ENCODE measurements around the gene YIPF6.
"Not testable (repeated sequence)": the region's sequence is repeated elsewhere in the genome, so short reads cannot be mapped to it uniquely, and the experiment has no call there.

YIPF6 gene

GRCh38 chrX:68508799-68509198 lies 9.9 kb downstream of the YIPF6 start:
- DNase-seq = peak in 1 of 2 donors; percentile 45

DNA sequence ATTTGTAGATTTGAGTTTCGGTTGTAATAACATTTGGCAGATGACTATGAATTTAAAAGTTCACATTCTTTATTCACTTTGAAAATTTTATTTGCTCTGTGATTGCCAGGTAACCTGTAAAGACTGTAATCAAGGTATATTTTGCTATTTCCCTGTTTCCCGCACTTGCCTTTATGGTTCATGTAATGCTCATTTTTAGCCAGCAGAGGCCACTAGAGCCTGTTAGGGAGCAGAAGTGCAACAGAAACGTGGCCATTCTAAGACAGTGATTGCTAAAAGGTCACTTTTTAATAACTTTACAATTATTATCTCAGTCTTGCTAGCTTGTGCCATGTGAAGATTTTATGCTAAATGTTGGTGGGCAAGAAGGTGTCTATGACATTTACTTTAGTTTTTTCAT lies 12.4 kb downstream of the YIPF6 start:
- peak; percentile 9 to 58 for DNase-seq

DNA sequence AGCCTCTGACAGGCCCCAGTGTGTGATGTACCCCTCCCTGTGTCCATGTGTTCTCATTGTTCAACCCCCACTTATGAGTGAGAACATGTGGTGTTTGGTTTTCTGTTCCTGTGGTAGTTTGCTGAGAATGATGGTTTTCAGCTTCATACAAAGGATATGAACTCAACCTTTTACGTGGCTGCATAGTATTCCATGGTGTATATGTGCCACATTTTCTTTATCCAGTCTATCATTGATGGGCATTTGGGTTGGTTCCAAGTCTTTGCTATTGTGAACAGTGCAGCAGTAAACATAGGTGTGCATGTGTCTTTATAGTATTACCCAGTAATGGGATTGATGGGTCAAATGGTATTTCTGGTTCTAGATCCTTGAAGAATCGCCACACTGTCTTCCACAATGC lies 25.8 kb downstream of the YIPF6 start:
- not testable (repeated sequence) for DNase-seq

GRCh38 chrX:68532831-68533533 lies 34.1 kb downstream of the YIPF6 start:
- DNase-seq = no peak

DNA sequence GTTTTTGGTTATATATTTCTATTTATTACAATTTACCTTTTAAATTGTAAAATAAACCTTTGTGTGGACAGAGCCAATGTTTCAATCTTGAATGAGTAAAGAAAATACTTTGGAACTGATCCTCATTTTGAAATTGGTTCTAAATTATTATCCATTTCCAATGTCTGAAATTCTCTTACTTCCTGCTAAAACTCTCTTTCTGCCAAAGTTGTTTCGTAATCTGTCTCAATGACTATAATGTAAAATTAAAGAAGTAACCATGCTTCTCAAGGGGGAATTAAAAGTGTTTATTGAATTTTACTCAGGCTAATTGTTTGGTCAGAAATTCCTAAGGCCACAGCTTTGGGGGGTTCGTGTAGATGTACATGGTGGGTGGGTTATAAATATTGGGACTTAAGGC lies 34.8 kb downstream of the YIPF6 start:
- no peak for DNase-seq

DNA sequence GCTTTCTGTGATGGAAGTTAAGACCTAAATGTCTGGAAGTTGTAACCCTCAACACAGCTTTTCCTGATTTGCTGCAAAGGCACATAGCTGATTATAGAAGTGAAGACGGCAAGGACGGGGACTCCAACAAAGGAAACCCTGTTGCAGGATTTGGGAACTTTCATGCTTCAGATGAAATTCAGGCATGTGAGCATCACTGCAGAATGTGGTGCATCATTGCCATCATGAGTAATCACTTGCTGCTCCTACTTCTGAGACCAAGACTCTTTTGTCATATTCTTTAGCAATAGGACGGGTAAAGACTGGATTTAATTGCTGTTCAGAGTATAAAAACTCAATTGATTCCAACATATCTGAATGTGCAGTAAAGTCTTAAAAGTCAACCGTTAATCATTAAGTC lies 35.8 kb downstream of the YIPF6 start:
- DNase-seq = no peak

DNA sequence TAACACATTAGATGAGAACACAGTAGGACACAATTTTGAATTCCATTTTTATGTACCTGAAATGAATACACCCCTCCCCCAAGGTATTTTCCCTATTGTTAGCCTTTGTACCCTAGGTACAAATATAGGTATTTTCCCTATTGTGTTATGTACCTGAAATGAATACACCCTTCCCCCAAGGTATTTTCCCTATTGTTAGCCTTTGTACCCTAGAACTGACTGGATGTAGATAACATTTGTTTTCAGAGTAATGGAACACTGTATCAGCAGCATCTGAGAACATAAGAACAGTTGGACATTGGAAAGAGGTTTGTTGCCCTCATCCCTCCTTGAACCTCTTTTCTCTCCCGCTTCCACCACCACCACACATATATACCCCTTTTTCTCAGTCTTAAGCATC lies 37.6 kb downstream of the YIPF6 start:
- no peak for DNase-seq

- no peak for DNase-seq
These were observed 38.0 kb downstream of the YIPF6 start for GRCh38 chrX:68536884-68537283.

DNA sequence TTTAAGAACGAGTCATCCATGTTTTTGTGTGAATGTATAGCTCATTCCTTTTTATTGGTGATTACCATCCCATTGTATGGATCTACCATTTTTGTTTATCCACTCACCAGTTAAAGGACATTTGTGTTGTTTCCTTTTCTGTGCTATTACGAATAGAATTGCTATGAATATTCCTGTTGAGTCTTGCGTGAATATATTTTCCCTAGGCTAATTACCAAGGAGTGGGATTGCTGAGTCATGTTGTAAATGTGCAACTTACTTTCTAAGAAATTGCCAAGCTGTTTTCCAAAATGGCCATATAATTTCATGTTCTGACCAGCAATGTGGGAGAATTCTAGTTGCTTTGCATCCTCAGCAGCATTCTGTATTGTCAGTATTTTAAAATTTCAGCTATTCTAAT lies 51.3 kb downstream of the YIPF6 start:
- DNase-seq = no peak

DNA sequence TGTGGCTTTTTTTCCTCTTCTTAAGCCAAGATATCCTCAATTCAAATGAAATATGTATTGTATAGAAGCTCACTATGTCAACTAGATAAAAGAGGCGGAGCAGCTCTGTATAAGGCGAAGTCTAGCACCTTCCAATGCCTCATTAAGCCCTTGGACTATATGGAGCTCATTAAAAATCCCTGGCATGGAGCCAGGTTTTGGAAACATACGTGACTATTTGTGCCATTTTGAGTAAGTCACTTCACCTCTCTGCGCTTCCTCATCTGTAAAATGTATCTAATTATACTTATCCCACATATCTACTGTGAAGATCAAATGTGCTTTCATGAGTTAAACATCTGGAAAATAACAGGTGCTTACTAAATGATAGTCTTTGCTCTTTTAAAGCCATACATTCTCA lies 57.2 kb downstream of the YIPF6 start:
- DNase-seq = no peak

- DNase-seq = not testable (repeated sequence)
These were observed 58.3 kb downstream of the YIPF6 start for GRCh38 chrX:68557126-68557525.

GRCh38 chrX:68559905-68560304 lies 61.1 kb downstream of the YIPF6 start:
- DNase-seq = not testable (repeated sequence)

GRCh38 chrX:68568136-68568535 lies 69.3 kb downstream of the YIPF6 start:
- no peak for DNase-seq

- DNase-seq = no peak
These were observed 71.7 kb downstream of the YIPF6 start for GRCh38 chrX:68570598-68570997.

GRCh38 chrX:68571292-68571609 lies 72.4 kb downstream of the YIPF6 start:
- no peak for DNase-seq

DNA sequence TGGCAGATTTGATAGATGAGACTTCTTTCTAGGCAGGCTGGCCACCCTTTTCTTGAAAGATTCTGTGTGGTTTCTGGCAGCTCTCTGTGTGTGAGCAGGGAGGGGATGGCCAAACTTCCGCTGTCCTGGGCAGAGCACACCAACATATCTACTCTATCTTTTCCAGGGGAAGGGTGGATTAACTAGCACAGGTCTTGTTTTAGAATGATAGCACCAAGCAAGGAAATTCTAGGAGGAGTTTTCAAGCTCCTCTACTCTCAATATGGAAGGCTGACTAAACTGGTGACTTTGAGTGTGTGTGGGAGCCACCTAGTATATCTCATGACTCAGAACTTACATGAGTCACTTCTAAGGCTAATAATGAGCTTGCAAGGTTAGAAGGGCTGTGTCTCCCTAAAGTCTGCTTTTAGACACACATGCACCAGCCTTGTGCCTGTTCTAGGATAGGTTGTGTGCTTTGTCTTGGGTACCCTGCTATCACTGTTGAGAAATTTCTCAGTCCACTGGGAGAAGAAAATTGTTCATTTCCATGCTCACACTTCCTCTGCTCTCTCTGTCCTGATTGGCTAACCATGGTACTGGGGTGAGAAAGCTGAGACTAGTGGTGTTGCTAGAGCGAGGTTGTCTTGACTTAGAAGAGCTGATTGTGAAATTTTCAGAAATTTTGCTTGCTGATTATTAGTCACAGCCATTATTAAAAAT lies 72.9 kb downstream of the YIPF6 start:
- DNase-seq = no peak

- DNase-seq = no peak
These were observed 75.4 kb downstream of the YIPF6 start for GRCh38 chrX:68574240-68574639.

- no peak for DNase-seq
These were observed 81.0 kb downstream of the YIPF6 start for GRCh38 chrX:68579810-68580209.

DNA sequence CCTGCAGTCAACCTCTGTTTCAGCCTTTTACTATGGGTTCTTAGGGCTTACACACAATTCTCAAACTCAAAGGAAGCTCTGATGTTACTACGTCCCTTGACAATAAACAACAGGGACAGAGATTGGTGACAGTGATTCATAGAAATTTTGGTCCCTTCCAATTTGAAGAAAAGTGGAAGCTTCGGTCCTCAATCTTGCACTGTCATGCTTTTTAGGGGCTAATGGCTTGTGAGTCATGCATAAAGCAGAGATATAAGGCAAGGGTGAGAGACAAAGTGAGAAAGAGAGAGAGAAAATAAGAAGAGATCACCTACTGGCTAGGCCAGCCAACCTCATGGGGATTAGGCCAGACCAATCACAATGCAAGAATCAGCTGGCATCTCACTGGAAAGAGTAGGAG lies 85.4 kb downstream of the YIPF6 start:
- DNase-seq = no peak
